Right lobe of liver (tissue), 4 donors: ENCODE measurements around the gene HECTD4.

Experiments
- POLR2A ChIP-seq: fragments of 450-650 bp; IDR thresholded peaks from one replicate; pipeline ENCODE4 v1.6.1; 2017; ENCODE audit warnings: antibody characterized with exemption, mild to moderate bottlenecking
- TF ChIP-seq, protein P1 (sequence below), 4 donors: fragments of 200-600 bp in 3 of 4; fragments of 450-650 bp in 1 of 4; IDR thresholded peaks; one replicate each; pipeline versions ENCODE4 v1.5.1 to v1.8.0; 2016 to 2022; ENCODE audit warnings: antibody characterized with exemption in 4 of 4, mild to moderate bottlenecking in 2 of 4
- donor health status: DM: no; HTN: no; CAD: no.
- donor health status: DM: no; HTN: no; CAD: no.
- donor health status: DM: no; HTN: yes; CAD: no.

- TF ChIP-seq, protein P1, sequence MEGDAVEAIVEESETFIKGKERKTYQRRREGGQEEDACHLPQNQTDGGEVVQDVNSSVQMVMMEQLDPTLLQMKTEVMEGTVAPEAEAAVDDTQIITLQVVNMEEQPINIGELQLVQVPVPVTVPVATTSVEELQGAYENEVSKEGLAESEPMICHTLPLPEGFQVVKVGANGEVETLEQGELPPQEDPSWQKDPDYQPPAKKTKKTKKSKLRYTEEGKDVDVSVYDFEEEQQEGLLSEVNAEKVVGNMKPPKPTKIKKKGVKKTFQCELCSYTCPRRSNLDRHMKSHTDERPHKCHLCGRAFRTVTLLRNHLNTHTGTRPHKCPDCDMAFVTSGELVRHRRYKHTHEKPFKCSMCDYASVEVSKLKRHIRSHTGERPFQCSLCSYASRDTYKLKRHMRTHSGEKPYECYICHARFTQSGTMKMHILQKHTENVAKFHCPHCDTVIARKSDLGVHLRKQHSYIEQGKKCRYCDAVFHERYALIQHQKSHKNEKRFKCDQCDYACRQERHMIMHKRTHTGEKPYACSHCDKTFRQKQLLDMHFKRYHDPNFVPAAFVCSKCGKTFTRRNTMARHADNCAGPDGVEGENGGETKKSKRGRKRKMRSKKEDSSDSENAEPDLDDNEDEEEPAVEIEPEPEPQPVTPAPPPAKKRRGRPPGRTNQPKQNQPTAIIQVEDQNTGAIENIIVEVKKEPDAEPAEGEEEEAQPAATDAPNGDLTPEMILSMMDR (IDR thresholded peaks at IDR 0.05), result no peak
- TF ChIP-seq POLR2A, result no peak
These were observed 93.6 kb downstream of the HECTD4 start for GRCh38 chr12:112288638-112289037.
